Nephron (organoid): Measurements from ENCODE around the gene SETD3.

Source experiments
- H3K27ac Mint-ChIP-seq, 3 experiments: 2 replicates each; pipeline ENCODE4 v1.8.0; 2020; ENCODE audit warnings: mixed read lengths in 3 of 3, mild to moderate bottlenecking in 2 of 3, moderate library complexity in 1 of 3
- H3K27me3 Mint-ChIP-seq: 2 replicates; pipeline ENCODE4 v1.8.0; 2021; ENCODE audit warnings: low read depth, mild to moderate bottlenecking, moderate library complexity, mixed read lengths
- H3K36me3 Mint-ChIP-seq: 2 replicates; pipeline ENCODE4 v1.8.0; 2020; ENCODE audit warnings: low read depth, mixed read lengths
- H3K4me1 Mint-ChIP-seq: 2 replicates; pipeline ENCODE4 v1.8.0; 2020; ENCODE audit warnings: mixed read lengths
- H3K4me3 Mint-ChIP-seq, 3 experiments: 2 replicates each; pipeline ENCODE4 v1.8.0; 2020; ENCODE audit warnings: mild to moderate bottlenecking in 3 of 3, mixed read lengths in 3 of 3, moderate library complexity in 2 of 3
- H3K9me3 Mint-ChIP-seq: 2 replicates; pipeline ENCODE4 v1.8.0; 2020; ENCODE audit warnings: mixed read lengths
- TF ChIP-seq, protein P1 (sequence below), 3 experiments: fragments of 200-600 bp; sonication (generic); IDR thresholded peaks; one replicate each; pipeline ENCODE4 v1.5.0; 2021; ENCODE audit warnings: antibody characterized with exemption in 3 of 3; ENCODE audit not compliant: unreplicated experiment in 3 of 3

The SETD3 gene

DNA sequence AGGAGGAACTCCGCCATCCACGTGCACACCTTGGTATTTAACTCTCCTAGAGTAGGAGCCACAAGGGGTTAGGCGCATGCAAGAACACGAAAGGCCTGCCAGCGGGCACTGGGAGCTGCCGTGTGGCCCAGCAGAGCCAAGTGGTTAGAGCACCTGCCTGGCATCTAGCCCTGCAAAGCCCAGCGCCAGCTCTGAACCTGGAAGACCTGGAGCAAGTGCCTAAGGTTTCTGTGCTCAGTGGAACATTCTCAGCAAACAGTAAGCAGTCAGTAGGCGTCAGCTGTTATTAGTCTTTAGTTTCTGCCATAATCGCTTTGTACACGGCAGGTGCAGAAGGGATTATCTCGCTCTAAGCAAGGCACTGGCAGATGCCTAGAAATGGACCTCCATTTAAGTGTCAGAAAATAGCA is 55.4 kb downstream of the SETD3 start:
- Mint-ChIP-seq H3K4me1 (peaks cover 38% of the 10 kb centered on the region), H3K27me3 (no peaks in the 10 kb centered on the region), H3K27ac (no peak overlapping the region), H3K4me3 (peak overlapping the region in 1 of 3 experiments; percentile 49), H3K9me3 (peaks cover 7% of the 10 kb centered on the region), H3K36me3 (peaks cover 54% of the 10 kb centered on the region)
- TF ChIP-seq, protein P1, sequence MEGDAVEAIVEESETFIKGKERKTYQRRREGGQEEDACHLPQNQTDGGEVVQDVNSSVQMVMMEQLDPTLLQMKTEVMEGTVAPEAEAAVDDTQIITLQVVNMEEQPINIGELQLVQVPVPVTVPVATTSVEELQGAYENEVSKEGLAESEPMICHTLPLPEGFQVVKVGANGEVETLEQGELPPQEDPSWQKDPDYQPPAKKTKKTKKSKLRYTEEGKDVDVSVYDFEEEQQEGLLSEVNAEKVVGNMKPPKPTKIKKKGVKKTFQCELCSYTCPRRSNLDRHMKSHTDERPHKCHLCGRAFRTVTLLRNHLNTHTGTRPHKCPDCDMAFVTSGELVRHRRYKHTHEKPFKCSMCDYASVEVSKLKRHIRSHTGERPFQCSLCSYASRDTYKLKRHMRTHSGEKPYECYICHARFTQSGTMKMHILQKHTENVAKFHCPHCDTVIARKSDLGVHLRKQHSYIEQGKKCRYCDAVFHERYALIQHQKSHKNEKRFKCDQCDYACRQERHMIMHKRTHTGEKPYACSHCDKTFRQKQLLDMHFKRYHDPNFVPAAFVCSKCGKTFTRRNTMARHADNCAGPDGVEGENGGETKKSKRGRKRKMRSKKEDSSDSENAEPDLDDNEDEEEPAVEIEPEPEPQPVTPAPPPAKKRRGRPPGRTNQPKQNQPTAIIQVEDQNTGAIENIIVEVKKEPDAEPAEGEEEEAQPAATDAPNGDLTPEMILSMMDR (IDR thresholded peaks at IDR 0.05; ENCODE audit: unreplicated experiment in 3 of 3), result no peak

GRCh38 chr14:99424306-99424877 is 56.3 kb downstream of the SETD3 start:
- peak overlapping the region in 1 of 3 experiments; percentile 33 for H3K4me3 Mint-ChIP-seq
- TF ChIP-seq, protein P1 (IDR thresholded peaks at IDR 0.05; ENCODE audit: unreplicated experiment in 3 of 3), result no peak
- H3K36me3 Mint-ChIP-seq, result peaks cover 50% of the 10 kb centered on the region
- H3K9me3 Mint-ChIP-seq, result peaks cover 7% of the 10 kb centered on the region
- H3K4me1 Mint-ChIP-seq, result peaks cover 35% of the 10 kb centered on the region
- no peaks in the 10 kb centered on the region for H3K27me3 Mint-ChIP-seq
- peak overlapping the region in 1 of 3 experiments; percentile 25 for H3K27ac Mint-ChIP-seq

DNA sequence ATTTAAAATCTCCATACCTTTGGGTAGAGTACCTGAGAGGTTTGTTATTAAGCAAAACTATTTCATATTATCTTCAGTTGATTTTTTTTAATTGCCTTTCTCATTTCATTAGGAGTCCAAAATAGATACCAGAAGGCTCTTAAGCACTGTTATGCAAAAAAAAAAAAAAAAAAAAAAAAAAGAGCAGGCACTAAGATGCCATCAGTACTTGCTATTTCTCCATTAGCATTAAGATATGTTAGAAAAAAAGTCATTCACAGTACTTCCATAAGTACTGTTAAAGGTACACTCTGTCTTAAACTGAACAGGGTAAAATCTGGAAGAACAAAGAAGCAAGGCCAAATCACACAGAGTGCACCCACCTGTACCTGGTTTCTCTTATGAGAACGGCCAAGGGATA is 57.2 kb downstream of the SETD3 start:
- H3K27ac Mint-ChIP-seq, result no peak overlapping the region
- H3K4me3 Mint-ChIP-seq, result no peak overlapping the region
- H3K36me3 Mint-ChIP-seq, result peaks cover 43% of the 10 kb centered on the region
- peaks cover 35% of the 10 kb centered on the region for H3K4me1 Mint-ChIP-seq
- H3K9me3 Mint-ChIP-seq, result peaks cover 4% of the 10 kb centered on the region
- H3K27me3 Mint-ChIP-seq, result no peaks in the 10 kb centered on the region
- TF ChIP-seq, protein P1 (IDR thresholded peaks at IDR 0.05; ENCODE audit: unreplicated experiment in 3 of 3), result no peak

- H3K36me3 Mint-ChIP-seq, result peaks cover 34% of the 10 kb centered on the region
- peaks cover 29% of the 10 kb centered on the region for H3K4me1 Mint-ChIP-seq
- TF ChIP-seq, protein P1 (IDR thresholded peaks at IDR 0.05; ENCODE audit: unreplicated experiment in 3 of 3), result no peak
- H3K9me3 Mint-ChIP-seq, result no peaks in the 10 kb centered on the region
- H3K27me3 Mint-ChIP-seq, result no peaks in the 10 kb centered on the region
- H3K4me3 Mint-ChIP-seq, result no peak overlapping the region
- no peak overlapping the region for H3K27ac Mint-ChIP-seq
Observed at GRCh38 chr14:99422228-99423010, 58.2 kb downstream of the SETD3 start.

- H3K9me3 Mint-ChIP-seq, result no peaks in the 10 kb centered on the region
- H3K4me3 Mint-ChIP-seq, result no peak overlapping the region
- no peaks in the 10 kb centered on the region for H3K27me3 Mint-ChIP-seq
- H3K27ac Mint-ChIP-seq, result peak overlapping the region in 1 of 3 experiments; percentile 31
- H3K36me3 Mint-ChIP-seq, result peaks cover 24% of the 10 kb centered on the region
- TF ChIP-seq, protein P1 (IDR thresholded peaks at IDR 0.05; ENCODE audit: unreplicated experiment in 3 of 3), result no peak
- peaks cover 18% of the 10 kb centered on the region for H3K4me1 Mint-ChIP-seq
Observed at GRCh38 chr14:99420711-99421110, 59.9 kb downstream of the SETD3 start.
